Liver (tissue), 9 donors: ENCODE results near the gene SLC45A1. TPM values are rescaled to one million over a fixed set of nuclear protein-coding genes. Genes with fewer than 3 reads are reported as not detected.

Experiments
- DNase-seq: peaks from one replicate; pipeline ENCODE4 v3.0.0-alpha.2; 2017; ENCODE audit warnings: low spot score
- H3K27ac ChIP-seq, 2 donors: one replicate each; pipeline ENCODE4 v1.7.0; 2013; ENCODE audit warnings: inconsistent platforms in 2 of 2, low read length in 2 of 2, control low read depth in 1 of 2, low read depth in 1 of 2, mild to moderate bottlenecking in 1 of 2
- H3K27me3 ChIP-seq, 4 donors: one replicate each; pipeline versions ENCODE4 v1.6.1 to v1.7.0; 2013; ENCODE audit warnings: low read length in 3 of 4, inconsistent platforms in 1 of 4, mild to moderate bottlenecking in 1 of 4, moderate library complexity in 1 of 4; ENCODE audit not compliant: control insufficient read depth in 4 of 4, insufficient read depth in 4 of 4
- H3K36me3 ChIP-seq, 4 donors: one replicate each; pipeline versions ENCODE4 v1.6.1 to v1.7.0; 2013; ENCODE audit warnings: low read length in 3 of 4, mild to moderate bottlenecking in 3 of 4, low read depth in 1 of 4, moderate library complexity in 1 of 4; ENCODE audit not compliant: control insufficient read depth in 4 of 4, insufficient read depth in 3 of 4
- H3K4me1 ChIP-seq, 4 donors: one replicate each; pipeline versions ENCODE4 v1.6.1 to v1.7.0; 2013; ENCODE audit warnings: low read length in 3 of 4, mild to moderate bottlenecking in 3 of 4, moderate library complexity in 1 of 4; ENCODE audit not compliant: control insufficient read depth in 4 of 4, insufficient read depth in 4 of 4
- H3K4me3 ChIP-seq, 3 donors: one replicate each; pipeline versions ENCODE4 v1.6.1 to v1.7.0; 2013; ENCODE audit warnings: low read length in 3 of 3, control low read depth in 1 of 3, low read depth in 1 of 3, mild to moderate bottlenecking in 1 of 3
- H3K9ac ChIP-seq, 2 donors: one replicate each; pipeline ENCODE4 v1.7.0; 2013; ENCODE audit warnings: low read length in 2 of 2, mild to moderate bottlenecking in 2 of 2, moderate library complexity in 2 of 2, control low read depth in 1 of 2, low read depth in 1 of 2
- H3K9me3 ChIP-seq, 4 donors: one replicate each; pipeline versions ENCODE4 v1.6.1 to v1.7.0; 2013; ENCODE audit warnings: low read length in 3 of 4; ENCODE audit not compliant: control insufficient read depth in 4 of 4
- FOXA1 ChIP-seq: IDR thresholded peaks from 2 replicates; pipeline ENCODE4 v1.6.1; 2016; ENCODE audit warnings: antibody characterized with exemption
- FOXA2 ChIP-seq: IDR thresholded peaks from 2 replicates; pipeline ENCODE4 v1.6.1; 2016; ENCODE audit warnings: antibody characterized with exemption
- GABPA ChIP-seq, 2 donors: IDR thresholded peaks in 1 of 2; conservative IDR thresholded peaks in 1 of 2; 2 replicates each; pipeline ENCODE4 v1.6.1; 2016; ENCODE audit warnings: antibody characterized with exemption in 2 of 2, mild to moderate bottlenecking in 1 of 2, moderate library complexity in 1 of 2
- HNF4A ChIP-seq, 2 donors: conservative IDR thresholded peaks; 2 replicates each; pipeline ENCODE4 v1.6.1; 2016; ENCODE audit warnings: antibody characterized with exemption in 2 of 2, mild to moderate bottlenecking in 2 of 2
- HNF4G ChIP-seq: IDR thresholded peaks from 2 replicates; pipeline ENCODE4 v1.6.1; 2016; ENCODE audit warnings: antibody characterized with exemption
- JUND ChIP-seq, 2 donors: IDR thresholded peaks; 2 replicates each; pipeline ENCODE4 v1.6.1; 2016; ENCODE audit warnings: antibody characterized with exemption in 2 of 2
- NR2F2 ChIP-seq: IDR thresholded peaks from 2 replicates; pipeline ENCODE4 v1.6.1; 2016; ENCODE audit warnings: antibody characterized with exemption
- RAD21 ChIP-seq, 2 donors: IDR thresholded peaks; 2 replicates each; pipeline ENCODE4 v1.6.1; 2016; ENCODE audit warnings: antibody characterized with exemption in 2 of 2, mild to moderate bottlenecking in 2 of 2
- SP1 ChIP-seq: IDR thresholded peaks from 2 replicates; pipeline ENCODE4 v1.6.1; 2018; ENCODE audit warnings: antibody characterized with exemption, mild to moderate bottlenecking
- TAF1 ChIP-seq: conservative IDR thresholded peaks from 2 replicates; pipeline ENCODE4 v1.6.1; 2016; ENCODE audit warnings: antibody characterized with exemption, mild to moderate bottlenecking
- YY1 ChIP-seq: IDR thresholded peaks from 2 replicates; pipeline ENCODE4 v1.6.1; 2016; ENCODE audit warnings: antibody characterized with exemption, mild to moderate bottlenecking
- WGBS: extraction: QIAGEN DNeasy Blood & Tissue Kit; methylation state at CpG from one replicate; pipeline ENCODE4 v1.1.7; 2013; 5-methylcytosine and 5-hydroxymethylcytosine counted together
- polyA plus RNA-seq, 2 donors: library from polyadenylated mRNA; stranded (reverse) in 1 of 2; unstranded in 1 of 2; fragments of 200-250 nt in 1 of 2; fragments of >200 nt in 1 of 2; fragmentation: Nextera tagmentation in 1 of 2; extraction: Ambion mirVana in 1 of 2; gene quantifications; one replicate each; pipeline versions ENCODE4 v1.2.1 to v1.2.3, GENCODE V29; 2013 to 2015
- total RNA-seq, 2 donors: library from RNA; depleted of rRNA; stranded (reverse); fragments of >200 nt; gene quantifications; one replicate each; pipeline ENCODE4 v1.2.3, GENCODE V29; 2014
- TF ChIP-seq, protein P1 (sequence below): fragments of 150-350 bp; IDR thresholded peaks from 2 replicates; pipeline ENCODE4 v1.5.1; 2017; ENCODE audit warnings: improper control_type of control experiment, low read depth, low read length; ENCODE audit not compliant: missing input control
- TF ChIP-seq, protein P2 (sequence below): IDR thresholded peaks from 2 replicates; pipeline ENCODE4 v1.6.1; 2016; ENCODE audit warnings: antibody characterized with exemption
- TF ChIP-seq, protein P3 (sequence below): IDR thresholded peaks from 2 replicates; pipeline ENCODE4 v1.6.1; 2016; ENCODE audit warnings: antibody characterized with exemption
- donor health status: healthy.
- donor health status: healthy.
- donor health status: healthy.
- donor health status: healthy.
- donor health status: healthy.

SLC45A1 gene
- total and polyA plus RNA-seq, 4 donors = 0.08 to 0.29 (median 0.14) TPM; not detected in 1

DNA sequence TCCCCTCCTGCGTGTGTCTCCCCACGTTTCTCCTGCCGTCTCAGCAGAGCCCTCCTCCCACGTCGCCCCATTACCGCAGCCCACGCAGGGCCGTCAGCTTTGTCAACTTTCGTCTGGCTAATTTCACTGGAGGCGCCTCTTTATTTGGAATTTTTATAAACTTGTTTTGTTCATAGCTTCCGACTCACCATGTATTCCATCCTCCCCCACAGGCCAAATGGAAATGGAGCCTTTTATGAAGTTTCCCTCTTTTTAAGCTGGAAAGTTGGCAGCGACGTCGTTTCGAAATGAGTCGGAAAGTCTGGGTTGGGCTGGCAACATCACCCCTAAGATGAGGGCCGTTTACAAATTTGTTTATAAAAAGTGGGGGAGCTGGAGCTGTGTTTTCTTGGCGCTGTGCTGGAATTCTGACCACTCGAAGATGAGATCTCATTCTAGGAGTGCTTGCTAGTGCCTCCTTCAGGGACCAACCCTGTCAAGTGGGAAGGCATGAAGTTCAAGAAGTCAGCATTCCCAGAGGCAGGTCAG, 23.7 kb upstream of the SLC45A1 start:
- no peaks in the 10 kb centered on the region for H3K27me3 ChIP-seq
- TF ChIP-seq, protein P1, sequence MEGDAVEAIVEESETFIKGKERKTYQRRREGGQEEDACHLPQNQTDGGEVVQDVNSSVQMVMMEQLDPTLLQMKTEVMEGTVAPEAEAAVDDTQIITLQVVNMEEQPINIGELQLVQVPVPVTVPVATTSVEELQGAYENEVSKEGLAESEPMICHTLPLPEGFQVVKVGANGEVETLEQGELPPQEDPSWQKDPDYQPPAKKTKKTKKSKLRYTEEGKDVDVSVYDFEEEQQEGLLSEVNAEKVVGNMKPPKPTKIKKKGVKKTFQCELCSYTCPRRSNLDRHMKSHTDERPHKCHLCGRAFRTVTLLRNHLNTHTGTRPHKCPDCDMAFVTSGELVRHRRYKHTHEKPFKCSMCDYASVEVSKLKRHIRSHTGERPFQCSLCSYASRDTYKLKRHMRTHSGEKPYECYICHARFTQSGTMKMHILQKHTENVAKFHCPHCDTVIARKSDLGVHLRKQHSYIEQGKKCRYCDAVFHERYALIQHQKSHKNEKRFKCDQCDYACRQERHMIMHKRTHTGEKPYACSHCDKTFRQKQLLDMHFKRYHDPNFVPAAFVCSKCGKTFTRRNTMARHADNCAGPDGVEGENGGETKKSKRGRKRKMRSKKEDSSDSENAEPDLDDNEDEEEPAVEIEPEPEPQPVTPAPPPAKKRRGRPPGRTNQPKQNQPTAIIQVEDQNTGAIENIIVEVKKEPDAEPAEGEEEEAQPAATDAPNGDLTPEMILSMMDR = no peak
- no peak for TF ChIP-seq GABPA (IDR thresholded peaks at IDR 0.05 in 1 of 2, conservative IDR thresholded peaks at IDR 0.05 in 1 of 2)
- TF ChIP-seq HNF4A (conservative IDR thresholded peaks at IDR 0.05) = no peak
- no peak for TF ChIP-seq FOXA1
- TF ChIP-seq, protein P2, sequence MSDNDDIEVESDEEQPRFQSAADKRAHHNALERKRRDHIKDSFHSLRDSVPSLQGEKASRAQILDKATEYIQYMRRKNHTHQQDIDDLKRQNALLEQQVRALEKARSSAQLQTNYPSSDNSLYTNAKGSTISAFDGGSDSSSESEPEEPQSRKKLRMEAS = no peak
- no peak overlapping the region for H3K9ac ChIP-seq
- no peak overlapping the region for H3K4me3 ChIP-seq
- H3K4me1 ChIP-seq = no peaks in the 10 kb centered on the region
- WGBS = 88% methylated on average over 19 of the region's 19 CpGs
- H3K27ac ChIP-seq = no peak overlapping the region
- H3K36me3 ChIP-seq = no peaks in the 10 kb centered on the region
- no peak for DNase-seq
- no peaks in the 10 kb centered on the region for H3K9me3 ChIP-seq

DNA sequence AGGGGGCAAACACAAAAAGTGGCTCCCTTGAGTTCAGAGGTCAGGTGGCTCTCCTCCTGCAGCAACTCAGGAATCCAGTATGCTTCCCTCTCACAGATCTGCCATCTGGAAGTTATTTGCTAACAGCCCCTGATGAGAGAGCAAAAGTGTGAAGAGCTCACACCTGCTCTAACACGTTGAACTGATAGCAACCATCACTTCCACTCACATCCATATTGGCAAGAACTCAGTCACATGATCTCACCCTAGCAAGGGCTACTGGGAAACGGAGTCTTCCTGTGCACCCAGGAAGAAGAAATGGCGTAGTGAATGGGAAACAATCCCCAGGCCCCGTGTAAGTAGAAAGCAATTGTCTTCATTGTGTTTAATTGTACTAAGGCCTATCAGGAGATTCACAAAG, 20.7 kb upstream of the SLC45A1 start:
- no peak overlapping the region for H3K27ac ChIP-seq
- 91% methylated on average over 4 of the region's 4 CpGs for WGBS
- H3K4me3 ChIP-seq = no peak overlapping the region
- H3K9ac ChIP-seq = no peak overlapping the region
- no peaks in the 10 kb centered on the region for H3K9me3 ChIP-seq
- H3K4me1 ChIP-seq = no peaks in the 10 kb centered on the region
- no peaks in the 10 kb centered on the region for H3K36me3 ChIP-seq
- no peak for DNase-seq
- no peaks in the 10 kb centered on the region for H3K27me3 ChIP-seq
- TF ChIP-seq YY1 (no peak), RAD21 (IDR thresholded peaks at IDR 0.05) (no peak), HNF4G (no peak), JUND (IDR thresholded peaks at IDR 0.05) (no peak), HNF4A (conservative IDR thresholded peaks at IDR 0.05) (no peak), FOXA1 (no peak), FOXA2 (no peak), GABPA (IDR thresholded peaks at IDR 0.05 in 1 of 2, conservative IDR thresholded peaks at IDR 0.05 in 1 of 2) (no peak), NR2F2 (no peak), SP1 (no peak), TAF1 (no peak)
- TF ChIP-seq, protein P3, sequence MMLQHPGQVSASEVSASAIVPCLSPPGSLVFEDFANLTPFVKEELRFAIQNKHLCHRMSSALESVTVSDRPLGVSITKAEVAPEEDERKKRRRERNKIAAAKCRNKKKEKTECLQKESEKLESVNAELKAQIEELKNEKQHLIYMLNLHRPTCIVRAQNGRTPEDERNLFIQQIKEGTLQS = no peak
- TF ChIP-seq, protein P2 = no peak
- TF ChIP-seq, protein P1 = no peak
